Mesenchymal stem cell (in vitro differentiated cells and primary cell): ENCODE data around the gene AXIN1.
"Not testable (repeated sequence)": the region's sequence is repeated elsewhere in the genome, so short reads cannot be mapped to it uniquely, and the experiment has no call there.

Source experiments
- DNase-seq: peaks from one replicate; pipeline ENCODE4 v3.0.0-alpha.2; 2013
- H2AFZ ChIP-seq: one replicate; pipeline ENCODE4 v1.6.1; 2013; ENCODE audit warnings: low read depth, mild to moderate bottlenecking, control low read depth, inconsistent platforms, low read length, moderate library complexity
- H2AK5ac ChIP-seq: 2 replicates; pipeline ENCODE4 v1.6.1; 2013; ENCODE audit warnings: low read length, moderate library complexity, mild to moderate bottlenecking, inconsistent platforms; ENCODE audit not compliant: severe bottlenecking
- H2BK120ac ChIP-seq: one replicate; pipeline ENCODE4 v1.6.1; 2013; ENCODE audit warnings: low read depth, mild to moderate bottlenecking, inconsistent platforms, low read length, moderate library complexity
- H2BK12ac ChIP-seq, 2 experiments: one replicate each; pipeline ENCODE4 v1.6.1; 2013; ENCODE audit warnings: inconsistent platforms in 2 of 2, low read length in 2 of 2, mild to moderate bottlenecking in 2 of 2, moderate library complexity in 2 of 2, control low read depth in 1 of 2
- H2BK15ac ChIP-seq: one replicate; pipeline ENCODE4 v1.6.1; 2013; ENCODE audit warnings: mild to moderate bottlenecking, low read depth, inconsistent platforms; ENCODE audit not compliant: poor library complexity, severe bottlenecking
- H2BK5ac ChIP-seq: 2 replicates; pipeline ENCODE4 v1.6.1; 2013; ENCODE audit warnings: low read depth, mild to moderate bottlenecking, low read length, control low read depth, inconsistent platforms; ENCODE audit not compliant: poor library complexity, severe bottlenecking
- H3K14ac ChIP-seq, 2 experiments: one replicate each; pipeline ENCODE4 v1.6.1; 2013; ENCODE audit warnings: inconsistent platforms in 2 of 2, low read length in 2 of 2, control low read depth in 1 of 2, mild to moderate bottlenecking in 1 of 2, moderate library complexity in 1 of 2
- H3K18ac ChIP-seq, 2 experiments: one replicate each; pipeline ENCODE4 v1.6.1; 2013; ENCODE audit warnings: inconsistent platforms in 2 of 2, low read length in 2 of 2, control low read depth in 1 of 2, low read depth in 1 of 2, mild to moderate bottlenecking in 1 of 2
- H3K23ac ChIP-seq, 2 experiments: one replicate each; pipeline ENCODE4 v1.6.1; 2013; ENCODE audit warnings: inconsistent platforms in 2 of 2, low read length in 2 of 2, mild to moderate bottlenecking in 2 of 2, moderate library complexity in 2 of 2, control low read depth in 1 of 2
- H3K27ac ChIP-seq: 2 replicates; pipeline ENCODE4 v1.5.1; 2013; ENCODE audit warnings: mild to moderate bottlenecking, moderate library complexity, low read length, control low read depth, inconsistent platforms; ENCODE audit not compliant: poor library complexity, severe bottlenecking
- H3K27me3 ChIP-seq, 2 experiments: 2 replicates each; pipeline versions ENCODE4 v1.6.1 to v1.7.0; 2013; ENCODE audit warnings: low read length in 2 of 2, mild to moderate bottlenecking in 2 of 2, moderate library complexity in 2 of 2, control low read depth in 1 of 2, inconsistent platforms in 1 of 2; ENCODE audit not compliant: control insufficient read depth in 1 of 2, insufficient read depth in 1 of 2
- H3K36me3 ChIP-seq, 2 experiments: 2 replicates each; pipeline versions ENCODE4 v1.6.1 to v1.7.0; 2013; ENCODE audit warnings: low read length in 2 of 2, control low read depth in 1 of 2, inconsistent platforms in 1 of 2, low read depth in 1 of 2, mild to moderate bottlenecking in 1 of 2; ENCODE audit not compliant: insufficient read depth in 2 of 2, control insufficient read depth in 1 of 2
- H3K4ac ChIP-seq, 2 experiments: one replicate each; pipeline ENCODE4 v1.6.1; 2013; ENCODE audit warnings: inconsistent platforms in 2 of 2, low read length in 2 of 2, mild to moderate bottlenecking in 2 of 2, moderate library complexity in 2 of 2, control low read depth in 1 of 2, low read depth in 1 of 2
- H3K4me1 ChIP-seq: 2 replicates; pipeline ENCODE4 v1.6.1; 2013; ENCODE audit warnings: low read depth, low read length, control low read depth; ENCODE audit not compliant: control insufficient read depth, insufficient read depth
- H3K4me2 ChIP-seq: 2 replicates; pipeline ENCODE4 v1.6.1; 2013; ENCODE audit warnings: low read length, mild to moderate bottlenecking, inconsistent platforms; ENCODE audit not compliant: poor library complexity, severe bottlenecking
- H3K4me3 ChIP-seq, 2 experiments: 2 replicates each; pipeline versions ENCODE4 v1.5.1 to v1.7.0; 2013; ENCODE audit warnings: low read length in 2 of 2, mild to moderate bottlenecking in 2 of 2, control low read depth in 1 of 2, low read depth in 1 of 2; ENCODE audit not compliant: insufficient read depth in 1 of 2
- H3K79me1 ChIP-seq: replicated peaks from 2 replicates; pipeline ENCODE4 v1.6.1; 2013; ENCODE audit warnings: mild to moderate bottlenecking, control low read depth, low read length, inconsistent platforms; ENCODE audit not compliant: poor library complexity, severe bottlenecking
- H3K9ac ChIP-seq: 2 replicates; pipeline ENCODE4 v1.7.0; 2013; ENCODE audit warnings: mild to moderate bottlenecking, low read length, moderate library complexity
- H3K9me3 ChIP-seq: 2 replicates; pipeline ENCODE4 v1.7.0; 2013; ENCODE audit warnings: mild to moderate bottlenecking, low read length; ENCODE audit not compliant: control insufficient read depth
- H4K8ac ChIP-seq: one replicate; pipeline ENCODE4 v1.6.1; 2013; ENCODE audit warnings: inconsistent platforms, mild to moderate bottlenecking, low read length, moderate library complexity
- H4K91ac ChIP-seq: one replicate; pipeline ENCODE4 v1.6.1; 2013; ENCODE audit warnings: mild to moderate bottlenecking, low read length, inconsistent platforms
- WGBS: methylation state at CpG from one replicate; pipeline ENCODE4 v1.1.7; 2013; ENCODE audit warnings: mixed read lengths; 5-methylcytosine and 5-hydroxymethylcytosine counted together

The AXIN1 gene

GRCh38 chr16:334164-334832 is 18.2 kb downstream of the AXIN1 start:
- H3K27me3 ChIP-seq: not testable (repeated sequence)

GRCh38 chr16:333406-334094 is 19.0 kb downstream of the AXIN1 start:
- 92% methylated on average over 5 of the region's 6 CpGs for WGBS
- Histone ChIP-seq H3K4me2 (no peak overlapping the region), H4K91ac (peak overlapping the region; percentile 93), H3K18ac (peak overlapping the region in 1 of 2 experiments; percentile 44), H3K27me3 (no peaks in the 10 kb centered on the region), H3K4me3 (no peak overlapping the region), H3K9ac (no peak overlapping the region), H3K79me1 (peaks cover 38% of the 10 kb centered on the region), H2AFZ (no peak overlapping the region), H2BK12ac (peak overlapping the region in 1 of 2 experiments; percentile 29), H3K23ac (no peak overlapping the region), H2BK120ac (no peak overlapping the region), H3K4me1 (peaks cover 15% of the 10 kb centered on the region), H4K8ac (no peak overlapping the region), H3K36me3 (peaks cover 0 to 2% of the 10 kb centered on the region in 2 experiments), H2AK5ac (no peak overlapping the region), H3K27ac (no peak overlapping the region), H2BK15ac (peak overlapping the region; percentile 15), H3K9me3 (no peaks in the 10 kb centered on the region), H3K14ac (peak overlapping the region in 1 of 2 experiments; percentile 50), H2BK5ac (no peak overlapping the region), H3K4ac (peak overlapping the region in 1 of 2 experiments; percentile 7)
- no peak for DNase-seq

More at GRCh38 chr16:334164-334832, 18.2 kb downstream of the AXIN1 start:
- DNase-seq, H3K4me3 ChIP-seq, H2AK5ac ChIP-seq, H2BK5ac ChIP-seq, H3K27ac ChIP-seq, H3K4ac ChIP-seq, H3K9me3 ChIP-seq, H2AFZ ChIP-seq, H3K4me2 ChIP-seq, H2BK12ac ChIP-seq, H3K36me3 ChIP-seq, H3K9ac ChIP-seq, H2BK120ac ChIP-seq: not testable (repeated sequence)
- Histone ChIP-seq H3K23ac (peak overlapping the region in 1 of 2 experiments; percentile 0), H2BK15ac (peak overlapping the region; percentile 40), H3K4me1 (peaks cover 12% of the 10 kb centered on the region), H4K8ac (peak overlapping the region; percentile 75), H3K14ac (peak overlapping the region in 1 of 2 experiments; percentile 50), H3K18ac (peak overlapping the region in 1 of 2 experiments; percentile 44), H4K91ac (peak overlapping the region; percentile 56), H3K79me1 (peaks cover 41% of the 10 kb centered on the region)
- 97% methylated on average over 5 of the region's 5 CpGs for WGBS

- H2AFZ ChIP-seq, H2AK5ac ChIP-seq, H4K8ac ChIP-seq: not testable (repeated sequence)
Measured at GRCh38 chr16:331181-331814, 21.2 kb downstream of the AXIN1 start.

GRCh38 chr16:330741-331140 is 21.8 kb downstream of the AXIN1 start:
- Histone ChIP-seq H3K79me1 (peaks cover 23% of the 10 kb centered on the region), H3K4me2 (no peak overlapping the region), H2AFZ (no peak overlapping the region), H2BK12ac (peak overlapping the region in 1 of 2 experiments; percentile 25), H4K8ac (no peak overlapping the region), H4K91ac (no peak overlapping the region), H3K27me3 (no peaks in the 10 kb centered on the region), H3K9me3 (no peaks in the 10 kb centered on the region), H2BK120ac (no peak overlapping the region), H3K9ac (no peak overlapping the region), H3K4ac (no peak overlapping the region), H3K18ac (no peak overlapping the region), H3K27ac (no peak overlapping the region), H2BK15ac (no peak overlapping the region), H3K4me3 (no peak overlapping the region), H3K36me3 (peaks cover 0 to 3% of the 10 kb centered on the region in 2 experiments), H3K4me1 (peaks cover 22% of the 10 kb centered on the region), H2AK5ac (no peak overlapping the region), H2BK5ac (no peak overlapping the region), H3K14ac (no peak overlapping the region), H3K23ac (peak overlapping the region in 1 of 2 experiments; percentile 99)
- no peak for DNase-seq
- WGBS: 85% methylated on average over 2 of the region's 2 CpGs

More at GRCh38 chr16:331181-331814, 21.2 kb downstream of the AXIN1 start:
- peaks cover 25% of the 10 kb centered on the region for H3K79me1 ChIP-seq
- peaks cover 22% of the 10 kb centered on the region for H3K4me1 ChIP-seq
- not testable (repeated sequence) for H3K4me2 ChIP-seq, H2BK120ac ChIP-seq, H3K14ac ChIP-seq, H3K23ac ChIP-seq, H3K18ac ChIP-seq, H3K9me3 ChIP-seq, H3K27ac ChIP-seq, H3K4ac ChIP-seq, H3K27me3 ChIP-seq, H2BK5ac ChIP-seq, H4K91ac ChIP-seq, H2BK15ac ChIP-seq, H3K36me3 ChIP-seq, H2BK12ac ChIP-seq, H3K9ac ChIP-seq
- peak overlapping the region in 1 of 2 experiments; percentile 18 for H3K4me3 ChIP-seq
- WGBS: 50% methylated on average over 6 of the region's 6 CpGs
- DNase-seq: peak; percentile 79
